ENCODE results near the gene BDH1.

DNA sequence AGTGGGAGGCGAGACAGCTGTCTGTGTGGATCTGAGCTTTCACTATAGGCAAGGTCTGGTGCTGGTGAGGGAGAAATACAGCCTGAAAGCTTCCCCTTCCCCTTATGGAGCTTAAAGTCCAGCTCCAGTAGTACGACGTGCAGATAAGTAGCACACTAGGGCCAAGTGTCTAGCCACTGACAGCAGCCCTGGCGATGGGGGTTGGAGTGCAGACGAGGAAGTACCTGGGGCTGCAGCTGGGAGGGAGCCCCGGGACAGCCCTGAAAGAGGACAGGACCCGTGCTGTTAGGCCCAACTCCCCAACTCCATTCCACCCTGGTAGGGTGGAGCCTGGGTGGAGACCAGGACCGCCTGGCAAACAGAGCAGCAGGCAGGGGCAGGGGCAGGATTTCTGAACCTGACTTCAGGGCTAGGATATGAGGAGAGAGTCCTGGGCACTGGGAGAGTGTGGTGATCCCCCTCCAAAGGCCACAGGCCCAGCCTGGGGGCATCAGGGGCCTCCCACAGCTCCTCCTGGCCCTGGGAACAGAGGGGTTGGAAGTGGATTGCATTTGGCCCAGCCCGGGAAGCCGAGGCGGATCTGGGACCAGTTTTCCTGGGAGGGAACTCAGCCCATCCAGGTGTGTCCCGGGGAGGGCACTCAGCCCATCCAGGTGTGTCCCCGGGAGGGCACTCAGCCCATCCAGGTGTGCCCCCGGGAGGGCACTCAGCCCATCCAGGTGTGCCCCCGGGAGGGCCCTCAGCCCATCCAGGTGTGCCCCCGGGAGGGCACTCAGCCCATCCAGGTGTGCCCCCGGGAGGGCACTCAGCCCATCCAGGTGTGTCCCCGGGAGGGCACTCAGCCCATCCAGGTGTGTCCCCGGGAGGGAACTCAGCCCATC lies 42.8 kb downstream of the BDH1 start:
- TF ChIP-seq, protein P1, sequence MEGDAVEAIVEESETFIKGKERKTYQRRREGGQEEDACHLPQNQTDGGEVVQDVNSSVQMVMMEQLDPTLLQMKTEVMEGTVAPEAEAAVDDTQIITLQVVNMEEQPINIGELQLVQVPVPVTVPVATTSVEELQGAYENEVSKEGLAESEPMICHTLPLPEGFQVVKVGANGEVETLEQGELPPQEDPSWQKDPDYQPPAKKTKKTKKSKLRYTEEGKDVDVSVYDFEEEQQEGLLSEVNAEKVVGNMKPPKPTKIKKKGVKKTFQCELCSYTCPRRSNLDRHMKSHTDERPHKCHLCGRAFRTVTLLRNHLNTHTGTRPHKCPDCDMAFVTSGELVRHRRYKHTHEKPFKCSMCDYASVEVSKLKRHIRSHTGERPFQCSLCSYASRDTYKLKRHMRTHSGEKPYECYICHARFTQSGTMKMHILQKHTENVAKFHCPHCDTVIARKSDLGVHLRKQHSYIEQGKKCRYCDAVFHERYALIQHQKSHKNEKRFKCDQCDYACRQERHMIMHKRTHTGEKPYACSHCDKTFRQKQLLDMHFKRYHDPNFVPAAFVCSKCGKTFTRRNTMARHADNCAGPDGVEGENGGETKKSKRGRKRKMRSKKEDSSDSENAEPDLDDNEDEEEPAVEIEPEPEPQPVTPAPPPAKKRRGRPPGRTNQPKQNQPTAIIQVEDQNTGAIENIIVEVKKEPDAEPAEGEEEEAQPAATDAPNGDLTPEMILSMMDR (IDR thresholded peaks at IDR 0.05; ENCODE audit: low read length): no peak
- no peak for TF ChIP-seq EZH2phosphoT487 (IDR thresholded peaks at IDR 0.05; ENCODE audit: low read length)

Measured in MM.1S (cell line).